MM.1S (cell line): ENCODE data around the gene SLC38A3.

ENCODE experiments used
- DNase-seq: peaks from one replicate; pipeline ENCODE4 v3.0.0-alpha.2; 2015
- H2AFZ ChIP-seq: fragments of 300-600 bp; sonication (generic); 2 replicates; pipeline ENCODE4 v1.6.0; 2016; ENCODE audit warnings: antibody characterized with exemption, low read length
- H3F3A ChIP-seq: fragments of 300-600 bp; sonication (generic); 2 replicates; pipeline ENCODE4 v1.6.1; 2016; ENCODE audit warnings: mild to moderate bottlenecking, antibody characterized with exemption, low read length, moderate library complexity, mixed read lengths; ENCODE audit not compliant: insufficient read depth
- H3K27ac ChIP-seq: fragments of 300-600 bp; sonication (generic); 2 replicates; pipeline ENCODE4 v1.5.1; 2016; ENCODE audit warnings: mild to moderate bottlenecking, low read length
- H3K27me3 ChIP-seq: fragments of 300-600 bp; sonication (generic); replicated peaks from 2 replicates; pipeline ENCODE4 v1.6.0; 2016; ENCODE audit warnings: low read length; ENCODE audit not compliant: insufficient read depth
- H3K36me3 ChIP-seq: fragments of 300-600 bp; sonication (generic); replicated peaks from 2 replicates; pipeline ENCODE4 v1.6.1; 2016; ENCODE audit warnings: mild to moderate bottlenecking, low read length, mixed read lengths; ENCODE audit not compliant: insufficient read depth
- H3K4me1 ChIP-seq: fragments of 300-600 bp; sonication (generic); 2 replicates; pipeline ENCODE4 v1.6.1; 2016; ENCODE audit warnings: low read length, mixed read lengths
- H3K4me2 ChIP-seq: fragments of 300-600 bp; sonication (generic); 2 replicates; pipeline ENCODE4 v1.6.0; 2016; ENCODE audit warnings: low read depth, low read length
- H3K4me3 ChIP-seq: fragments of 300-600 bp; sonication (generic); 2 replicates; pipeline ENCODE4 v1.5.1; 2016; ENCODE audit warnings: low read length, mixed read lengths
- H3K79me2 ChIP-seq: fragments of 300-600 bp; sonication (generic); 2 replicates; pipeline ENCODE4 v1.6.1; 2016; ENCODE audit warnings: mixed run types, low read length, mixed read lengths
- H3K9ac ChIP-seq: fragments of 300-600 bp; sonication (generic); 2 replicates; pipeline ENCODE4 v1.6.1; 2016; ENCODE audit warnings: low read length, mixed read lengths
- H3K9me2 ChIP-seq: fragments of 300-600 bp; sonication (generic); replicated peaks from 2 replicates; pipeline ENCODE4 v1.6.1; 2016; ENCODE audit warnings: mild to moderate bottlenecking, low read length, mixed read lengths; ENCODE audit not compliant: insufficient read depth
- H3K9me3 ChIP-seq: fragments of 300-600 bp; sonication (generic); replicated peaks from 2 replicates; pipeline ENCODE4 v1.6.1; 2016; ENCODE audit warnings: mild to moderate bottlenecking, low read length, mixed read lengths; ENCODE audit not compliant: insufficient read depth
- H4K20me1 ChIP-seq: fragments of 300-600 bp; sonication (generic); 2 replicates; pipeline ENCODE4 v1.6.1; 2016; ENCODE audit warnings: mild to moderate bottlenecking, low read length, moderate library complexity, mixed read lengths; ENCODE audit not compliant: insufficient read depth
- EZH2 ChIP-seq: fragments of 300-600 bp; sonication (generic); optimal IDR thresholded peaks from 2 replicates; pipeline ENCODE3; 2017; ENCODE audit warnings: low read depth, mild to moderate bottlenecking, antibody characterized with exemption, low read length, mixed read lengths
- EZH2phosphoT487 ChIP-seq: fragments of 300-600 bp; sonication (generic); IDR thresholded peaks from 2 replicates; pipeline ENCODE4 v1.6.1; 2018; ENCODE audit warnings: antibody characterized with exemption, low read length
- TF ChIP-seq, protein P1 (sequence below): fragments of 300-600 bp; sonication (generic); IDR thresholded peaks from 2 replicates; pipeline ENCODE4 v1.5.1; 2016; ENCODE audit warnings: antibody characterized with exemption, low read length, mixed read lengths

SLC38A3 gene

DNA sequence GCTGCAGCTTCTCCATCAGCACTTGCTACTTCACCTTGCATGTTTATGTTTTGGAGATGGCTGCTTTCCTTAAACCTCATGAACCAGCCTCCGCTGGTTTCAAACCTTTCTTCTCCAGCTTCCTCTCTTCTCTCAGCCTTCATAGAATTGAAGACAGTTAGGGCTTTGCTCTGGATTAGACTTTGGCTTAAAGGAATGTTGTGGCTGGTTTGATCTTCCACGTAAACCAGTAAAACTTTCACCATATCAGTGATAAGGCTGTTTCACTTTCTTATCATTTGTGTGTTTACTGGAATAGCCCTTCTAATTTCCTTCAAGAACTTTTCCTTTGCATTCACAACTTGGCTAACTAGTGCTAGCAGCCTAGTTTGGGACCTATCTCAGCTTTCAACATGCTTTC, 25.4 kb upstream of the SLC38A3 start:
- H3K9me2 ChIP-seq = no peaks in the 10 kb centered on the region
- no peaks in the 10 kb centered on the region for H3K4me1 ChIP-seq
- no peak for DNase-seq

DNA sequence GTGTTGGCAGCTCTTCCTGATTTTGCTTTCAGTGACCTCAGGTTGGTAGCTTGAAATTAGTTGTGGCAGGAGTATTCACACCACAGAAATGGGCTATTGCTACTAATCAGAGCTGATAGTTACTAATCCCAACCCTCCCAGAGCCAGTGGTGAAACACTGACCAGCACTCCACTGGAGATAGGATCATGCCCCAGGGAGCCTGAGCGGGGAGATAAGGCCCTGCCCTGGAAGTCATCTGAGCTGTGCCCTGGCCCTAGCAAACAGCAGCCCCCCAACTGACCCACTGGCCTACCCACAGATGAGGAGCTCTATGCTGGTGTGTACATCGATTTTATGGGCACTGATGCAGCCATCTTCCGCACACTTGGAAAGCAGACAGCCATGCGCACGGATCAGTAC, 23.1 kb upstream of the SLC38A3 start:
- Histone ChIP-seq H3K27ac (no peak overlapping the region), H4K20me1 (no peaks in the 10 kb centered on the region), H3K9me3 (no peaks in the 10 kb centered on the region), H3K79me2 (no peaks in the 10 kb centered on the region), H3K4me1 (no peaks in the 10 kb centered on the region), H3K27me3 (peaks cover 62% of the 10 kb centered on the region), H3K4me3 (no peak overlapping the region), H3K36me3 (no peaks in the 10 kb centered on the region), H3F3A (no peaks in the 10 kb centered on the region), H3K9ac (no peak overlapping the region), H2AFZ (no peak overlapping the region), H3K4me2 (no peak overlapping the region), H3K9me2 (no peaks in the 10 kb centered on the region)
- no peak for DNase-seq
- TF ChIP-seq, protein P1, sequence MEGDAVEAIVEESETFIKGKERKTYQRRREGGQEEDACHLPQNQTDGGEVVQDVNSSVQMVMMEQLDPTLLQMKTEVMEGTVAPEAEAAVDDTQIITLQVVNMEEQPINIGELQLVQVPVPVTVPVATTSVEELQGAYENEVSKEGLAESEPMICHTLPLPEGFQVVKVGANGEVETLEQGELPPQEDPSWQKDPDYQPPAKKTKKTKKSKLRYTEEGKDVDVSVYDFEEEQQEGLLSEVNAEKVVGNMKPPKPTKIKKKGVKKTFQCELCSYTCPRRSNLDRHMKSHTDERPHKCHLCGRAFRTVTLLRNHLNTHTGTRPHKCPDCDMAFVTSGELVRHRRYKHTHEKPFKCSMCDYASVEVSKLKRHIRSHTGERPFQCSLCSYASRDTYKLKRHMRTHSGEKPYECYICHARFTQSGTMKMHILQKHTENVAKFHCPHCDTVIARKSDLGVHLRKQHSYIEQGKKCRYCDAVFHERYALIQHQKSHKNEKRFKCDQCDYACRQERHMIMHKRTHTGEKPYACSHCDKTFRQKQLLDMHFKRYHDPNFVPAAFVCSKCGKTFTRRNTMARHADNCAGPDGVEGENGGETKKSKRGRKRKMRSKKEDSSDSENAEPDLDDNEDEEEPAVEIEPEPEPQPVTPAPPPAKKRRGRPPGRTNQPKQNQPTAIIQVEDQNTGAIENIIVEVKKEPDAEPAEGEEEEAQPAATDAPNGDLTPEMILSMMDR = no peak
- TF ChIP-seq EZH2 = no peak
- no peak for TF ChIP-seq EZH2phosphoT487

More for the DNA sequence above, 25.4 kb upstream of the SLC38A3 start:
- TF ChIP-seq, protein P1 = no peak
- TF ChIP-seq EZH2 = no peak
- TF ChIP-seq EZH2phosphoT487 = no peak
- Histone ChIP-seq H3K27ac (no peak overlapping the region), H3K27me3 (peaks cover 41% of the 10 kb centered on the region), H3K9ac (no peak overlapping the region), H3K4me3 (no peak overlapping the region), H2AFZ (no peak overlapping the region), H3K9me3 (no peaks in the 10 kb centered on the region), H3K4me2 (no peak overlapping the region), H3F3A (no peaks in the 10 kb centered on the region), H4K20me1 (no peaks in the 10 kb centered on the region), H3K36me3 (no peaks in the 10 kb centered on the region), H3K79me2 (no peaks in the 10 kb centered on the region)

DNA sequence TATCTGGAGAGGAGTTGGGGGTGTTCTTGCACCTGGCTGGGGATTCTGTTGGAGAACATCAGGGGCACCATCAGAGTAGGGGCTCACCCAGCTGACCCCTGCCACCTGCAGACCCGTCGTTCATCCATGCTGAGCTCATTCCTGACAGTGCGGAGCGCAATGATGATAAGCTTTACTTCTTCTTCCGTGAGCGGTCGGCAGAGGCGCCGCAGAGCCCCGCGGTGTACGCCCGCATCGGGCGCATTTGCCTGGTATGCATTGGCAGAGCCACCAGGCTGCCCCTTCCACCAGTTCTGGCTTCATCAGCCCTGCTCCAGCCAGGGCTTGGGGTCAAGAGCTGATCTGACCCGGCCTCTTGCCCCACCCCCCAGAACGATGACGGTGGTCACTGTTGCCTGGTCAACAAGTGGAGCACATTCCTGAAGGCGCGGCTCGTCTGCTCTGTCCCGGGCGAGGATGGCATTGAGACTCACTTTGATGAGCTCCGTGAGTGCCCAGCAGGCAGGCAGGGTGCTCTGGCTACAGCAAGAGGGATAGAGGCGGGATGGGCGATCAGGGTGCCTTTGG, 22.5 kb upstream of the SLC38A3 start:
- Histone ChIP-seq H3K9ac (no peak overlapping the region), H3K4me1 (no peaks in the 10 kb centered on the region), H3K9me2 (no peaks in the 10 kb centered on the region), H3K27ac (no peak overlapping the region), H3F3A (no peaks in the 10 kb centered on the region), H3K9me3 (no peaks in the 10 kb centered on the region), H3K4me2 (no peak overlapping the region), H3K36me3 (no peaks in the 10 kb centered on the region), H3K4me3 (no peak overlapping the region), H3K27me3 (peaks cover 64% of the 10 kb centered on the region), H3K79me2 (no peaks in the 10 kb centered on the region), H2AFZ (no peak overlapping the region), H4K20me1 (no peaks in the 10 kb centered on the region)
- TF ChIP-seq, protein P1 = no peak
- TF ChIP-seq EZH2 (no peak), EZH2phosphoT487 (no peak)
- no peak for DNase-seq
